Measurements from ENCODE around the gene ENGASE. TPM values are rescaled to one million over a fixed set of nuclear protein-coding genes. Genes with fewer than 3 reads are reported as not detected.

ENGASE gene
- total and polyA plus RNA-seq, 9 of the 15 experiments (the other 6 are each of a cell fraction or from before 2014, with no cell fraction given), result 0.06 to 45.5 (median 13.9) TPM

DNA sequence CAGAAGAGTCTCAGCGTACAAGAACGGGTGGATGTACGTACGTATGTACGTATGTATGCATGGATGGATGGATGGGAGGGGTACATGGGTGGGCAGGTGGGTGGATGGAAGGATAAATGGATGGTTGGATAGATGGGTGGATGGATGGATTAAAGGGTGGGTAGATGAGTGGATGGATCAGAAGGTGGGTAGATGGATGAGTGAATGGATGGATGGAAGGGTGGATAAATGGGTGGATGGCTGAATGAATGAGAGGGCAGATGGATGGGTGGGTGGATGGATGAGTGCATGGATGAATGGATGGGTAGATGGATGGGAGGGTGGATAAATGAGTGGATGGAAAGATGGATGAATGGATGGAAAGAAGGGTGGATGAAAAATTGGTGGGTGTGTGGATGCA, 45.6 kb downstream of the ENGASE start:
- intact Hi-C loops (cut with micrococcal nuclease), result no loop called here
- Histone ChIP-seq H3K36me3 (ENCODE audit: control insufficient read depth, insufficient read depth, low read length) (no peaks in the 10 kb centered on the region), H3K27ac (ENCODE audit: extremely low read depth, low read depth, low read length) (no peak overlapping the region), H3K4me2 (ENCODE audit: insufficient read depth, low read length) (no peak overlapping the region), H3K9me1 (ENCODE audit: control insufficient read depth, insufficient read depth, low read length) (peaks cover 3% of the 10 kb centered on the region), H3K27me3 (ENCODE audit: control insufficient read depth in 2 of 2, insufficient read depth in 2 of 2, low read length in 2 of 2) (peaks cover 16 to 63% of the 10 kb centered on the region in 2 experiments), H3K4me1 (replicated peaks in 1 of 2; ENCODE audit: control insufficient read depth in 2 of 2, insufficient read depth in 2 of 2, low read length in 2 of 2) (peaks cover 0 to 10% of the 10 kb centered on the region in 2 experiments; a peak in 2 of 5 replicates), H4K20me1 (replicated peaks; ENCODE audit: control insufficient read depth, insufficient read depth, low read length) (peaks cover 19% of the 10 kb centered on the region), H3K79me2 (ENCODE audit: control insufficient read depth, insufficient read depth, low read length) (no peaks in the 10 kb centered on the region), H2AFZ (ENCODE audit: low read depth, low read length) (no peak overlapping the region), H3K9ac (ENCODE audit: insufficient read depth in 1 of 2, low read depth in 2 of 2, low read length in 2 of 2) (no peak overlapping the region), H3K4me3 (no peak overlapping the region), H3K9me3 (replicated peaks; ENCODE audit: control insufficient read depth, insufficient read depth, low read depth, low read length) (no peaks in the 10 kb centered on the region)
- ATAC-seq (no peak), DNase-seq (ENCODE audit: extremely low read depth in 1 of 4, low spot score in 3 of 4) (no peak), FAIRE-seq (no peak)
- in situ Hi-C loops (cut with MboI), result no loop called here
- 6% methylated on average over 5 of the region's 5 CpGs for WGBS (ENCODE audit: insufficient coverage, low coverage, missing lambda C conversion rate)
- ChIA-PET POLR2A (no interaction called here), CTCF (ENCODE audit: low intra/inter-chr PET ratio) (no interaction called here)
- no TSS peak for BruUV-seq (replicated peaks)
- TF ChIP-seq, protein P1, sequence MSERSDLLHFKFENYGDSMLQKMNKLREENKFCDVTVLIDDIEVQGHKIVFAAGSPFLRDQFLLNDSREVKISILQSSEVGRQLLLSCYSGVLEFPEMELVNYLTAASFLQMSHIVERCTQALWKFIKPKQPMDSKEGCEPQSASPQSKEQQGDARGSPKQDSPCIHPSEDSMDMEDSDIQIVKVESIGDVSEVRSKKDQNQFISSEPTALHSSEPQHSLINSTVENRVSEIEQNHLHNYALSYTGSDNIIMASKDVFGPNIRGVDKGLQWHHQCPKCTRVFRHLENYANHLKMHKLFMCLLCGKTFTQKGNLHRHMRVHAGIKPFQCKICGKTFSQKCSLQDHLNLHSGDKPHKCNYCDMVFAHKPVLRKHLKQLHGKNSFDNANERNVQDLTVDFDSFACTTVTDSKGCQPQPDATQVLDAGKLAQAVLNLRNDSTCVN (CRISPR knock-in tag; IDR thresholded peaks at IDR 0.05), result 0 out of 2 replicates have a peak, but pooled peaks have one; percentile 35
- no peak for TF ChIP-seq CREBBP (IDR thresholded peaks at IDR 0.05; ENCODE audit: low read depth, low read length)

DNA sequence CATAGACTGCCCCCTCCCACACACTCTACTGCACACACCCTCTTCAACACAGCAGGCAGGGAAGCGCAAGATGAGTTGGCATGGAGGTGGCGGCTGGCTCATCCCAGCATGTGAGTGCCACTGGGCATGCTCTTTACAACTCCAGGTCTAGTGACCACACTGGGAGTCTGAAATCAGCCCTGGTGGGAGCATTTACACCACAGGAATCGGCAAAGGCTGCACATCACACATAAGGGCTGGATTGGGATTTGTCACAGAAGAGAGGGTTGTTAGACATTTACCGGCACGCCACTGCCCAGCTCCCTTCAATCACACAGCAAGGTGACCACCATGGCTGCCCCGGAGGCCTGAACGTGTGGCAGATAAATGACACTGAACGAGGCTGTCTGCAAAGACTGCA, 49.4 kb downstream of the ENGASE start:
- Histone ChIP-seq H3K9ac (ENCODE audit: insufficient read depth in 1 of 2, low read depth in 2 of 2, low read length in 2 of 2) (no peak overlapping the region), H3K4me1 (replicated peaks in 1 of 2; ENCODE audit: control insufficient read depth in 2 of 2, insufficient read depth in 2 of 2, low read length in 2 of 2) (peaks cover 0 to 5% of the 10 kb centered on the region in 2 experiments; a peak in 1 of 5 replicates), H3K4me2 (ENCODE audit: insufficient read depth, low read length) (no peak overlapping the region), H3K9me3 (replicated peaks; ENCODE audit: control insufficient read depth, insufficient read depth, low read depth, low read length) (no peaks in the 10 kb centered on the region), H2AFZ (ENCODE audit: low read depth, low read length) (no peak overlapping the region), H3K36me3 (ENCODE audit: control insufficient read depth, insufficient read depth, low read length) (no peaks in the 10 kb centered on the region), H3K79me2 (ENCODE audit: control insufficient read depth, insufficient read depth, low read length) (no peaks in the 10 kb centered on the region), H3K27me3 (ENCODE audit: control insufficient read depth in 2 of 2, insufficient read depth in 2 of 2, low read length in 2 of 2) (peaks cover 34 to 68% of the 10 kb centered on the region in 2 experiments), H3K4me3 (no peak overlapping the region), H4K20me1 (replicated peaks; ENCODE audit: control insufficient read depth, insufficient read depth, low read length) (peaks cover 16% of the 10 kb centered on the region; the same call in 1 of the 2 replicates), H3K27ac (ENCODE audit: extremely low read depth, low read depth, low read length) (no peak overlapping the region), H3K9me1 (ENCODE audit: control insufficient read depth, insufficient read depth, low read length) (peaks cover 3% of the 10 kb centered on the region)
- intact Hi-C loops (cut with micrococcal nuclease) (no loop called here), in situ Hi-C loops (cut with MboI) (no loop called here)
- ChIA-PET POLR2A (no interaction called here), CTCF (ENCODE audit: low intra/inter-chr PET ratio) (no interaction called here)
- under 1% methylated on average over 8 of the region's 8 CpGs for WGBS (ENCODE audit: insufficient coverage, low coverage, missing lambda C conversion rate)
- no peak for FAIRE-seq
- no peak for DNase-seq (ENCODE audit: extremely low read depth in 1 of 4, low spot score in 3 of 4)
- BruUV-seq (replicated peaks), result no TSS peak
- ATAC-seq, result no peak
- TF ChIP-seq ZSCAN32 (CRISPR knock-in tag; IDR thresholded peaks at IDR 0.05) (no peak), NFIC (IDR thresholded peaks at IDR 0.05) (no peak), ZFP1 (CRISPR knock-in tag; IDR thresholded peaks at IDR 0.05) (no peak), HNRNPUL1 (IDR thresholded peaks at IDR 0.05; ENCODE audit: low read length) (no peak)
- TF ChIP-seq, protein P2, sequence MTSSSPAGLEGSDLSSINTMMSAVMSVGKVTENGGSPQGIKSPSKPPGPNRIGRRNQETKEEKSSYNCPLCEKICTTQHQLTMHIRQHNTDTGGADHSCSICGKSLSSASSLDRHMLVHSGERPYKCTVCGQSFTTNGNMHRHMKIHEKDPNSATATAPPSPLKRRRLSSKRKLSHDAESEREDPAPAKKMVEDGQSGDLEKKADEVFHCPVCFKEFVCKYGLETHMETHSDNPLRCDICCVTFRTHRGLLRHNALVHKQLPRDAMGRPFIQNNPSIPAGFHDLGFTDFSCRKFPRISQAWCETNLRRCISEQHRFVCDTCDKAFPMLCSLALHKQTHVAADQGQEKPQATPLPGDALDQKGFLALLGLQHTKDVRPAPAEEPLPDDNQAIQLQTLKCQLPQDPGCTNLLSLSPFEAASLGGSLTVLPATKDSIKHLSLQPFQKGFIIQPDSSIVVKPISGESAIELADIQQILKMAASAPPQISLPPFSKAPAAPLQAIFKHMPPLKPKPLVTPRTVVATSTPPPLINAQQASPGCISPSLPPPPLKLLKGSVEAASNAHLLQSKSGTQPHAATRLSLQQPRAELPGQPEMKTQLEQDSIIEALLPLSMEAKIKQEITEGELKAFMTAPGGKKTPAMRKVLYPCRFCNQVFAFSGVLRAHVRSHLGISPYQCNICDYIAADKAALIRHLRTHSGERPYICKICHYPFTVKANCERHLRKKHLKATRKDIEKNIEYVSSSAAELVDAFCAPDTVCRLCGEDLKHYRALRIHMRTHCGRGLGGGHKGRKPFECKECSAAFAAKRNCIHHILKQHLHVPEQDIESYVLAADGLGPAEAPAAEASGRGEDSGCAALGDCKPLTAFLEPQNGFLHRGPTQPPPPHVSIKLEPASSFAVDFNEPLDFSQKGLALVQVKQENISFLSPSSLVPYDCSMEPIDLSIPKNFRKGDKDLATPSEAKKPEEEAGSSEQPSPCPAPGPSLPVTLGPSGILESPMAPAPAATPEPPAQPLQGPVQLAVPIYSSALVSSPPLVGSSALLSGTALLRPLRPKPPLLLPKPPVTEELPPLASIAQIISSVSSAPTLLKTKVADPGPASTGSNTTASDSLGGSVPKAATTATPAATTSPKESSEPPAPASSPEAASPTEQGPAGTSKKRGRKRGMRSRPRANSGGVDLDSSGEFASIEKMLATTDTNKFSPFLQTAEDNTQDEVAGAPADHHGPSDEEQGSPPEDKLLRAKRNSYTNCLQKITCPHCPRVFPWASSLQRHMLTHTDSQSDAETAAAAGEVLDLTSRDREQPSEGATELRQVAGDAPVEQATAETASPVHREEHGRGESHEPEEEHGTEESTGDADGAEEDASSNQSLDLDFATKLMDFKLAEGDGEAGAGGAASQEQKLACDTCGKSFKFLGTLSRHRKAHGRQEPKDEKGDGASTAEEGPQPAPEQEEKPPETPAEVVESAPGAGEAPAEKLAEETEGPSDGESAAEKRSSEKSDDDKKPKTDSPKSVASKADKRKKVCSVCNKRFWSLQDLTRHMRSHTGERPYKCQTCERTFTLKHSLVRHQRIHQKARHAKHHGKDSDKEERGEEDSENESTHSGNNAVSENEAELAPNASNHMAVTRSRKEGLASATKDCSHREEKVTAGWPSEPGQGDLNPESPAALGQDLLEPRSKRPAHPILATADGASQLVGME (CRISPR knock-in tag; IDR thresholded peaks at IDR 0.05), result no peak
